HepG2 (cell line): ENCODE measurements around the gene YWHAH. TPM values are rescaled to one million over a fixed set of nuclear protein-coding genes. Genes with fewer than 3 reads are reported as not detected.

ENCODE experiments used
- ATAC-seq: fragments of 200-7000 bp; cut with Tn5 transposase; 3 replicates; pipeline ENCODE4 v1.9.1; 2020; ENCODE audit warnings: mild to moderate bottlenecking, moderate library complexity
- BruUV-seq: library from RNA; stranded (reverse); fragments of 400-500 nt; replicated peaks from 2 replicates; lab custom pipeline; 2021; lab: Mats Ljungman, UMichigan
- CTCF ChIA-PET: fragments of 300-600 bp; formaldehyde crosslinking; extraction: SDS; loops from one replicate; lab custom pipeline; 2021; ENCODE audit warnings: low total read pairs, inconsistent platforms, low intra/inter-chr PET ratio; lab: Yijun Ruan, JAX
- POLR2A ChIA-PET: fragments of 350-600 bp; sonication (Branson Sonifier 250); formaldehyde crosslinking; loops from one replicate; lab custom pipeline; 2020; ENCODE audit warnings: antibody characterized with exemption, inconsistent platforms; lab: Yijun Ruan, JAX
- DNase-seq: peaks from one replicate; pipeline ENCODE4 v3.0.0-alpha.2; 2015; ENCODE audit warnings: low spot score
- FAIRE-seq: peaks from 3 replicates; lab custom pipeline; 2011; peaks lifted over from hg19 to GRCh38; lab: Jason Lieb, UNC
- H2AFZ ChIP-seq: one replicate; pipeline ENCODE4 v1.6.1; 2011; ENCODE audit warnings: low read length, inconsistent platforms
- H3K27ac ChIP-seq: fragments of 300-600 bp; 3 replicates; pipeline ENCODE4 v1.8.0; 2011; ENCODE audit warnings: mixed run types, mild to moderate bottlenecking, mixed read lengths, low read length, inconsistent platforms; ENCODE audit not compliant: insufficient read depth; ENCODE audit errors: extremely low read length
- H3K27me3 ChIP-seq, 2 experiments: fragments of 200-600 bp in 1 of 2; 2 replicates in 1 of 2; 3 replicates in 1 of 2; pipeline versions ENCODE4 v1.6.0 to v1.8.0; 2011; ENCODE audit warnings: low read length in 2 of 2, mild to moderate bottlenecking in 2 of 2, moderate library complexity in 2 of 2, inconsistent platforms in 1 of 2; ENCODE audit not compliant: insufficient read depth in 2 of 2, control insufficient read depth in 1 of 2
- H3K36me3 ChIP-seq, 2 experiments: fragments of 200-600 bp in 1 of 2; replicated peaks in 1 of 2; 2 replicates in 1 of 2; 3 replicates in 1 of 2; pipeline versions ENCODE4 v1.5.1 to v1.8.0; 2011; ENCODE audit warnings: low read length in 2 of 2, inconsistent platforms in 1 of 2; ENCODE audit not compliant: insufficient read depth in 2 of 2, control insufficient read depth in 1 of 2
- H3K4me1 ChIP-seq: 2 replicates; pipeline ENCODE4 v1.5.1; 2012; ENCODE audit warnings: low read length, inconsistent platforms; ENCODE audit not compliant: insufficient read depth
- H3K4me2 ChIP-seq: 2 replicates; pipeline ENCODE4 v1.6.0; 2011; ENCODE audit warnings: low read depth, low read length, inconsistent platforms
- H3K4me3 ChIP-seq, 3 experiments: fragments of 200-600 bp in 1 of 3; sonication (generic), shearing (Covaris generic) in 1 of 3; replicated peaks in 1 of 3; 2 replicates each; pipeline ENCODE4 v1.5.1; 2011 to 2016; ENCODE audit warnings: low read length in 3 of 3, inconsistent platforms in 2 of 3, low read depth in 2 of 3, mild to moderate bottlenecking in 2 of 3, control low read depth in 1 of 3, mixed read lengths in 1 of 3; ENCODE audit not compliant: insufficient read depth in 1 of 3
- H3K79me2 ChIP-seq: one replicate; pipeline ENCODE4 v1.6.1; 2011; ENCODE audit warnings: low read length, inconsistent platforms; ENCODE audit not compliant: insufficient read depth
- H3K9ac ChIP-seq: 2 replicates; pipeline ENCODE4 v1.6.0; 2011; ENCODE audit warnings: mild to moderate bottlenecking, low read depth, low read length, inconsistent platforms; ENCODE audit not compliant: insufficient read depth
- H3K9me3 ChIP-seq: 2 replicates; pipeline ENCODE4 v1.5.1; 2012; ENCODE audit warnings: mild to moderate bottlenecking, low read length
- H4K20me1 ChIP-seq: 2 replicates; pipeline ENCODE4 v1.6.0; 2011; ENCODE audit warnings: inconsistent platforms, mild to moderate bottlenecking, low read length, moderate library complexity; ENCODE audit not compliant: insufficient read depth
- AHDC1 ChIP-seq: sonication (generic); formaldehyde crosslinking; IDR thresholded peaks from 2 replicates; pipeline ENCODE4 v1.5.1; 2020; ENCODE audit warnings: mild to moderate bottlenecking, missing genetic modification reagents, borderline replicate concordance
- ATF5 ChIP-seq: sonication (generic); formaldehyde crosslinking; IDR thresholded peaks from 2 replicates; pipeline ENCODE4 v1.4.0; 2020; ENCODE audit warnings: mild to moderate bottlenecking, low read depth, missing genetic modification reagents
- ATF7-NPFF ChIP-seq: sonication (generic); formaldehyde crosslinking; IDR thresholded peaks from 2 replicates; pipeline ENCODE4 v1.8.1; 2023; ENCODE audit warnings: mild to moderate bottlenecking, low read depth, missing genetic modification reagents, moderate library complexity
- POGZ ChIP-seq: sonication (generic); formaldehyde crosslinking; IDR thresholded peaks from 2 replicates; pipeline ENCODE4 v1.4.0; 2020; ENCODE audit warnings: mild to moderate bottlenecking, missing genetic modification reagents
- SUZ12 ChIP-seq: fragments of 150-350 bp; IDR thresholded peaks from 2 replicates; pipeline ENCODE4 v1.6.1; 2014; ENCODE audit warnings: low read depth, low read length
- ZMAT3 ChIP-seq: sonication (generic); formaldehyde crosslinking; conservative IDR thresholded peaks from 2 replicates; pipeline ENCODE4 v1.7.0; 2021; ENCODE audit warnings: missing genetic modification reagents
- ZNF256 ChIP-seq: sonication (generic); formaldehyde crosslinking; conservative IDR thresholded peaks from 2 replicates; pipeline ENCODE4 v1.4.0; 2020; ENCODE audit warnings: missing genetic modification reagents
- ZNF503 ChIP-seq: sonication (generic); formaldehyde crosslinking; IDR thresholded peaks from 2 replicates; pipeline ENCODE4 v1.4.0; 2020; ENCODE audit warnings: missing genetic modification reagents
- ZNF839 ChIP-seq: sonication (generic); formaldehyde crosslinking; IDR thresholded peaks from 2 replicates; pipeline ENCODE4 v1.4.0; 2020; ENCODE audit warnings: missing genetic modification reagents, mild to moderate bottlenecking, borderline replicate concordance
- WGBS: methylation state at CpG from one replicate; pipeline ENCODE4 v1.1.6; 2017; ENCODE audit warnings: low lambda C conversion rate; 5-methylcytosine and 5-hydroxymethylcytosine counted together
- in situ Hi-C: cut with HindIII; loops from 2 replicates; pipeline ENCODE4 v1.10.0; 2017; ENCODE audit warnings: low pct_unique_long_range_greater_than_20kb; ENCODE audit not compliant: extremely low pct_ligation_motif_present
- intact Hi-C: fragments of 100-400 bp; cut with micrococcal nuclease; formaldehyde crosslinking; loops from one replicate; pipeline ENCODE4 v1.10.0; 2022; ENCODE audit not compliant: unreplicated experiment
- polyA plus RNA-seq, 8 experiments: library from polyadenylated mRNA; depleted of rRNA in 3 of 8; stranded (reverse) in 7 of 8; unstranded in 1 of 8; fragments of >200 nt; fragmentation: Illumina TruSeq in 4 of 8; extraction: Trizol in 4 of 8; gene quantifications; 2 replicates each; pipeline versions ENCODE4 v1.2.1 to v1.2.3, GENCODE V29; 2011 to 2016; ENCODE audit warnings: low read depth in 4 of 8, missing spikeins in 1 of 8, mixed read lengths in 1 of 8; ENCODE audit not compliant: insufficient read depth in 1 of 8
- total RNA-seq, 5 experiments: library from RNA; depleted of rRNA; stranded (reverse); fragments of >200 nt; fragmentation: Illumina TruSeq; extraction: Trizol; gene quantifications; 2 replicates each; pipeline ENCODE4 v1.2.3, GENCODE V29; 2016; ENCODE audit warnings: low read depth in 1 of 5
- TF ChIP-seq, protein P1 (sequence below): sonication (generic); formaldehyde crosslinking; conservative IDR thresholded peaks from 2 replicates; pipeline ENCODE4 v1.8.0; 2022; ENCODE audit warnings: mild to moderate bottlenecking, moderate library complexity, missing genetic modification reagents
- TF ChIP-seq, protein P2 (sequence below): sonication (generic); formaldehyde crosslinking; IDR thresholded peaks from 2 replicates; pipeline ENCODE4 v1.5.1; 2020; ENCODE audit warnings: mild to moderate bottlenecking, missing genetic modification reagents

The YWHAH gene
- total and polyA plus RNA-seq, 2 of the 13 experiments (the other 11 are each of a cell fraction or from before 2014, with no cell fraction given) = 35.6 to 92.7 TPM

- CTCF ChIA-PET = no interaction called here
- no TSS peak for BruUV-seq
- POLR2A ChIA-PET = no interaction called here
- TF ChIP-seq, protein P1, sequence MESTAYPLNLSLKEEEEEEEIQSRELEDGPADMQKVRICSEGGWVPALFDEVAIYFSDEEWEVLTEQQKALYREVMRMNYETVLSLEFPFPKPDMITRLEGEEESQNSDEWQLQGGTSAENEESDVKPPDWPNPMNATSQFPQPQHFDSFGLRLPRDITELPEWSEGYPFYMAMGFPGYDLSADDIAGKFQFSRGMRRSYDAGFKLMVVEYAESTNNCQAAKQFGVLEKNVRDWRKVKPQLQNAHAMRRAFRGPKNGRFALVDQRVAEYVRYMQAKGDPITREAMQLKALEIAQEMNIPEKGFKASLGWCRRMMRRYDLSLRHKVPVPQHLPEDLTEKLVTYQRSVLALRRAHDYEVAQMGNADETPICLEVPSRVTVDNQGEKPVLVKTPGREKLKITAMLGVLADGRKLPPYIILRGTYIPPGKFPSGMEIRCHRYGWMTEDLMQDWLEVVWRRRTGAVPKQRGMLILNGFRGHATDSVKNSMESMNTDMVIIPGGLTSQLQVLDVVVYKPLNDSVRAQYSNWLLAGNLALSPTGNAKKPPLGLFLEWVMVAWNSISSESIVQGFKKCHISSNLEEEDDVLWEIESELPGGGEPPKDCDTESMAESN = no peak
- TF ChIP-seq ATF7-NPFF (CRISPR knock-in tag) (no peak), POGZ (no peak), AHDC1 (CRISPR knock-in tag) (no peak), ZNF839 (CRISPR knock-in tag) (no peak), ZNF256 (CRISPR knock-in tag) (no peak), SUZ12 (no peak), ZNF503 (CRISPR knock-in tag) (no peak), ZMAT3 (CRISPR knock-in tag) (no peak), ATF5 (no peak)
- TF ChIP-seq, protein P2, sequence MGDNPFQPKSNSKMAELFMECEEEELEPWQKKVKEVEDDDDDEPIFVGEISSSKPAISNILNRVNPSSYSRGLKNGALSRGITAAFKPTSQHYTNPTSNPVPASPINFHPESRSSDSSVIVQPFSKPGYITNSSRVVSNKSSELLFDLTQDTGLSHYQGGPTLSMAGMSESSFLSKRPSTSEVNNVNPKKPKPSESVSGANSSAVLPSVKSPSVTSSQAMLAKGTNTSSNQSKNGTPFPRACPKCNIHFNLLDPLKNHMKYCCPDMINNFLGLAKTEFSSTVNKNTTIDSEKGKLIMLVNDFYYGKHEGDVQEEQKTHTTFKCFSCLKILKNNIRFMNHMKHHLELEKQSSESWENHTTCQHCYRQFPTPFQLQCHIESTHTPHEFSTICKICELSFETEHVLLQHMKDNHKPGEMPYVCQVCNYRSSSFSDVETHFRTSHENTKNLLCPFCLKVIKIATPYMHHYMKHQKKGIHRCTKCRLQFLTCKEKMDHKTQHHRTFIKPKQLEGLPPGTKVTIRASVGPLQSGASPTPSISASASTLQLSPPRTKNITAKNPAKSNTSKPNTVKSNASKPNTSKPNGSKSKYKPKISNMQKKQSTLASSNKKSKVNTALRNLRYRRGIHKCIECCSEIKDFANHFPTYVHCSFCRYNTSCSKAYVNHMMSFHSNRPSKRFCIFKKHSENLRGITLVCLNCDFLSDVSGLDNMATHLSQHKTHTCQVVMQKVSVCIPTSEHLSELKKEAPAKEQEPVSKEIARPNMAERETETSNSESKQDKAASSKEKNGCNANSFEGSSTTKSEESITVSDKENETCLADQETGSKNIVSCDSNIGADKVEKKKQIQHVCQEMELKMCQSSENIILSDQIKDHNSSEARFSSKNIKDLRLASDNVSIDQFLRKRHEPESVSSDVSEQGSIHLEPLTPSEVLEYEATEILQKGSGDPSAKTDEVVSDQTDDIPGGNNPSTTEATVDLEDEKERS (CRISPR knock-in tag) = no peak
Observed at GRCh38 chr22:31904651-31905050, 39.7 kb upstream of the YWHAH start.

More at GRCh38 chr22:31904651-31905050, 39.7 kb upstream of the YWHAH start:
- peaks cover 8% of the 10 kb centered on the region for H3K4me1 ChIP-seq
- DNase-seq (no peak), FAIRE-seq (no peak), ATAC-seq (no peak)
- H3K9ac ChIP-seq = no peak overlapping the region
- H3K36me3 ChIP-seq = peaks cover 0 to 16% of the 10 kb centered on the region in 2 experiments; a peak in 1 of 5 replicates
- H3K4me2 ChIP-seq = no peak overlapping the region
- H2AFZ ChIP-seq = no peak overlapping the region
- no peaks in the 10 kb centered on the region for H4K20me1 ChIP-seq
- H3K27me3 ChIP-seq = no peaks in the 10 kb centered on the region
- H3K79me2 ChIP-seq = no peaks in the 10 kb centered on the region
- no peaks in the 10 kb centered on the region for H3K9me3 ChIP-seq
- intact Hi-C loops = no loop called here
- H3K4me3 ChIP-seq = no peak overlapping the region
- no peak overlapping the region for H3K27ac ChIP-seq
- WGBS = 98% methylated on average over 3 of the region's 3 CpGs
- in situ Hi-C loops = no loop called here
